HG03060 (cell line): ENCODE results near the gene GPX7.

ENCODE experiments used
- ATAC-seq: cut with Tn5 transposase; IDR thresholded peaks from one replicate; pipeline ENCODE4 v1.9.1; 2021; ENCODE audit warnings: low read depth, moderate number of reproducible peaks; ENCODE audit not compliant: unreplicated experiment

Gene GPX7

DNA sequence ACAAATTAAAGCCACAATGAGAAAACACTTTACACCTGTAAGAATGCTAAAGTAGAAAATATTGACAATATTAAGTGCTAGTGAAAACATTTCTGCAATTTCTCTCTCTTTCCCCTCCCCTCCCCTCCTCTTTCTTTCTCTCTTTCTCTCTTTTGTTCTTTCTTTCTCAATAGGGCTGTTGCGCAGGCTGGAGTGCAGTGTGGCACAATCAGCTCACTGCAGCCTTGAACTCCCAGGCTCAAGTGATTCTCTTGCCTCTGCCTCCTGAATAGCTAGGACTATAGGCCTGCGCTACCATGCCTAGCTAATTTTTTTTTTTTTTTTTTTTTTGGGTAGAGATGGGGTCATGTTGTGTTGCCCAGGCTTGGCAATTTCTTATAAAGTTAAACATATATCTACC is 24.9 kb downstream of the GPX7 start:
- no peak for ATAC-seq

- ATAC-seq: no peak
These were observed 26.6 kb downstream of the GPX7 start for GRCh38 chr1:52628614-52629324.

GRCh38 chr1:52629325-52629643 is 27.1 kb downstream of the GPX7 start:
- ATAC-seq: no peak

- ATAC-seq: no peak
These were observed 27.5 kb downstream of the GPX7 start for GRCh38 chr1:52629667-52630066.

GRCh38 chr1:52631759-52632331 is 29.7 kb downstream of the GPX7 start:
- no peak for ATAC-seq

- no peak for ATAC-seq
These were observed 30.6 kb downstream of the GPX7 start, which contains the start of gene SHISAL2A for GRCh38 chr1:52632732-52633290. Gene SHISAL2A (plus strand): TSS chr1:52633168. CDS start chr1:52633494, 326 bp downstream.

DNA sequence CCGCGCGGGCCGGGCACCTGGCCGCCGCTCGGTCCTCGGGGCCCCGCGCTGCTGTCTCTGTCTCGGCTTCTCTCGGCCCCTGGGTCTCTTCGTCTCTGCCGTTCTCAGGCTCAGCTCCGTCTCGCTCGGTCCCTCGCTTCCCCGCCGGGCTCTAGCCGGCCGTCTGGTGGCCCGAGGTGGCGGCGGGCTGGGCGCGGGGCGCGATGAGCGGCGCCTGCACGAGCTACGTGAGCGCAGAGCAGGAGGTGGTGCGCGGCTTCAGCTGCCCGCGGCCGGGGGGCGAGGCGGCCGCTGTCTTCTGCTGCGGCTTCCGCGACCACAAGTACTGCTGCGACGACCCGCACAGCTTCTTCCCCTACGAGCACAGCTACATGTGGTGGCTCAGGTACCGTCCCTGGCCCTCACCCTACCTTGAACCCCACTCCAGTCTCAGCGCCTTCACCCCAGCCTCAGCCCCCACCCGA is 31.2 kb downstream of the GPX7 start:
- ATAC-seq: no peak

DNA sequence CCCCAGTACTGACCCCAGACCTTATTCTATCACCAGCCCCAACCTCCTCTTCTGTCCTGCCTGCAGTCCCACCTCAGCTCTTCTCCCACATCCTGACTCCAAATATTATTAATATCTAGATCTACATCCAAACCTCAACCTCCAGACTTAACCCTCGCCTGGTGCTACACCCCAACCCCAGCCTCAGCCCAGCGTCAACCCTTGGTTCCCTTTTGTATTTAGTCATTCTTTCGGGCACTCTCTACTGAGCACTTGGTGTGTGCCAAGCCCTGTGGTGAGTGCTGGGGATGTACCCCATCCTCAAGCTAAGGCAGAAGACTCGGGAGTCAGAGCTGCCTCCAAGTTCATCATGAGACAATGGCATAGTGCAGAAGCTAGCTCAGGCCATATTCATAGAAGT is 31.9 kb downstream of the GPX7 start:
- no peak for ATAC-seq

- no peak for ATAC-seq
These were observed 33.3 kb downstream of the GPX7 start for GRCh38 chr1:52635321-52636089.

- peak; percentile 66 for ATAC-seq
These were observed 34.8 kb downstream of the GPX7 start for GRCh38 chr1:52636721-52637695.

DNA sequence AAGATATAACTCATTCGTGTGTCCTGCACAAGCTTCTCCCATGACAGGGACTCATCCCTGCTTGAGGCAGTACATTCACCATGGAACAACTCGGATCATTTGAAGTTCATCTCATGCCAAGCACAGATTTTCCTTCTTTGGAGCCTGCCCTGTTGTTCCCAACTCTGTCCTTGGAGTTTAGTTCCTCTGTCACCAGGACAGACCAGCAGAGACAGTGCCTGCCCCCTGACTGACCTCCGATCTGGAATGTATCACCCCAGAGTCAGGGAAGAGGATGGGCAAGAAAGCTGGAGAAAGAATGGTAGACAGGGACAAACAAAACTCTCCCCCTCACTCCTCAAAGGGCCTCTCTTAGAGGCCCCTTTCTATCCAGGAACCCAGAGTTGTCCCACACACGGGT is 35.8 kb downstream of the GPX7 start:
- no peak for ATAC-seq

- no peak for ATAC-seq
These were observed 38.5 kb downstream of the GPX7 start for GRCh38 chr1:52640697-52641096.

GRCh38 chr1:52641307-52641706 is 39.1 kb downstream of the GPX7 start:
- ATAC-seq: no peak

DNA sequence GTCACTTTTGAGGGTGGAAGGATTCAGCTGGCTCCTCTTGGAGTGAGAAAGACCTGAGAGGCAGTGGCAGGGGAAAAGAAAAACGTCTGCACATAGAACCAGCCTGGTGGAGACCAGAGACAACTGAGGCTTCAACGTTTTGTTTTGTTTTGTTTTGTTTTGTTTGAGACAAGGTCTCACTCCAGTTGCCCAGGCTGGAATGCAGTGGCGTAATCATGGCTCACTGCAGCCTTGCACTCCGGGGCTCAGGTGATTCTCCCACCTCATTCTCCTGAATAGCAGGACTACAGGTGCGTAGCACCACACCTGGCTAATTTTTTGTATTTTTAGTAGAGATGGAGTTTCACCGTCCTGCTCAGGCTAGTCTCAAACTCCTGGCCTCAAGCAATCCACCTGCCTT is 43.1 kb downstream of the GPX7 start:
- ATAC-seq: no peak

DNA sequence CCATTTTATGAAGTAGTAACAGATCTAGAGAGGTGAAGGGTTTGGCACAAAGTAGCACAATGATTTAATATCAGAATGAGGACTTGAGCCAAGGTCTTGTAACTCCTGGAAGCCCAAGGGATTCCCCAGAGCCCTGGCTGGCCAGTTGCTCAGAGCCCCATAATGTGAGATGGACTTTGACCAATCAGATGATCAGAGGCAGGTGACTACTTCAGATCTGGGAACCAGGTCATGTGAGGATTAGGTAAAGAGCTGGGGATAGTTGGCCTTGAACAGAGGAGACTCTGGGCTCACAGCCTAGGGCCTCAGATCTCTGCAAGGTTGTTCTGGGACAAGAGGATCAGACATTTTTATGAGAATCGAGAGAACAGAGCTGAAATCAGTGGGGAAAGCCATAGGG is 49.7 kb downstream of the GPX7 start:
- ATAC-seq: no peak

GRCh38 chr1:52653207-52653849 is 51.2 kb downstream of the GPX7 start:
- no peak for ATAC-seq

GRCh38 chr1:52654063-52654462 is 51.9 kb downstream of the GPX7 start:
- no peak for ATAC-seq

DNA sequence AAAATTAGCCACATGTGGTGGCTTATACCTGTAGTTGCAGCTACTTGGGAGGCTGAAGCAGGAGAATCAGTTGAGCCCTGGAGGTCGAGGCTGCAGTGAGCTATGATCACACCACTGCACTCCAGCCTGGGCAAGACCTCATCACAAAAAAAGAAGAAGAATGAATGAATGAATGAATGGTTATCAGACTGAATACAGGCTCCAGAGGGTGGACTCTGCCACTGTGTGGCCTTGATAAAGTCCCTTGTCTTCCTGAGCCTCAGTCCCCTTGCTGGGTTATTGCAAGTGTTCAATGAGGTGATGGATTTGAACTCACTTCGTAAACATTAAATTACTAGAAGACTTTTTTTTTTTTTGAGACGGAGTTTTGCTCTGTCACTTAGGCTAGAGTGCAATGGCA is 55.5 kb downstream of the GPX7 start:
- no peak for ATAC-seq
